Natural killer cell (primary cell): Measurements from ENCODE around the gene JPH3. TPM values are rescaled to one million over a fixed set of nuclear protein-coding genes. Genes with fewer than 3 reads are reported as not detected.

Experiments used
- ATAC-seq, 3 donors: fragments of 150-1000 bp in 2 of 3; fragments of 200-7000 bp in 1 of 3; cut with Tn5 transposase; 1 replicate in 1 of 3; 2 replicates in 2 of 3; pipeline ENCODE4 v1.10.0; 2021; ENCODE audit warnings: mild to moderate bottlenecking in 2 of 3, moderate library complexity in 2 of 3
- DNase-seq, 2 donors: peaks; one replicate each; pipeline versions ENCODE4 v3.0.0 to v3.0.0-alpha.2; 2013 to 2021; ENCODE audit warnings: mixed read lengths in 1 of 2
- H3K27ac ChIP-seq: one replicate; pipeline ENCODE4 v1.5.1; 2013; ENCODE audit warnings: mild to moderate bottlenecking, low read length
- H3K27me3 ChIP-seq: one replicate; pipeline ENCODE4 v1.6.1; 2013; ENCODE audit warnings: low read length; ENCODE audit not compliant: control insufficient read depth, insufficient read depth
- H3K36me3 ChIP-seq: one replicate; pipeline ENCODE4 v1.6.1; 2013; ENCODE audit warnings: low read length; ENCODE audit not compliant: control insufficient read depth, insufficient read depth
- H3K4me1 ChIP-seq: one replicate; pipeline ENCODE4 v1.6.1; 2013; ENCODE audit warnings: low read length; ENCODE audit not compliant: control insufficient read depth, insufficient read depth
- H3K4me3 ChIP-seq: one replicate; pipeline ENCODE4 v1.5.1; 2013; ENCODE audit warnings: low read length
- H3K9me3 ChIP-seq: one replicate; pipeline ENCODE4 v1.6.1; 2013; ENCODE audit warnings: low read length; ENCODE audit not compliant: control insufficient read depth, insufficient read depth
- H3K27ac Mint-ChIP-seq, 2 donors: one replicate each; pipeline ENCODE4 v1.8.0; 2022; ENCODE audit warnings: mild to moderate bottlenecking in 2 of 2, mixed read lengths in 2 of 2, moderate library complexity in 1 of 2
- H3K27me3 Mint-ChIP-seq, 2 donors: one replicate each; pipeline ENCODE4 v1.8.0; 2022; ENCODE audit warnings: low read depth in 2 of 2, mixed read lengths in 2 of 2
- H3K36me3 Mint-ChIP-seq: one replicate; pipeline ENCODE4 v1.8.0; 2022; ENCODE audit warnings: mixed read lengths
- H3K4me1 Mint-ChIP-seq, 2 donors: one replicate each; pipeline ENCODE4 v1.8.0; 2022; ENCODE audit warnings: mixed read lengths in 2 of 2
- H3K4me3 Mint-ChIP-seq: one replicate; pipeline ENCODE4 v1.8.0; 2022; ENCODE audit warnings: mild to moderate bottlenecking, moderate library complexity, mixed read lengths
- H3K9me3 Mint-ChIP-seq, 2 donors: one replicate each; pipeline ENCODE4 v1.8.0; 2022; ENCODE audit warnings: mixed read lengths in 2 of 2
- WGBS: methylation state at CpG from one replicate; pipeline ENCODE4 v1.1.7; 2013; ENCODE audit warnings: missing lambda C conversion rate; ENCODE audit not compliant: insufficient coverage; 5-methylcytosine and 5-hydroxymethylcytosine counted together
- intact Hi-C: fragments of 100-400 bp; cut with micrococcal nuclease; formaldehyde crosslinking; loops from one replicate; pipeline ENCODE4 v1.14.2; 2022
- total RNA-seq, 4 donors: library from RNA; stranded (reverse); fragments of 120-200 nt in 1 of 4; gene quantifications; one replicate each; pipeline versions ENCODE4 v1.2.3 to v1.2.4, GENCODE V29; 2013 to 2022
- TF ChIP-seq, protein P1 (sequence below): fragments of 200-600 bp; IDR thresholded peaks from one replicate; pipeline ENCODE4 v1.8.0; 2022; ENCODE audit warnings: antibody characterized with exemption

The JPH3 gene
- total RNA-seq, 3 donors from 2014 or later (not counting 1 experiment from before 2014, with no cell fraction given): not detected

DNA sequence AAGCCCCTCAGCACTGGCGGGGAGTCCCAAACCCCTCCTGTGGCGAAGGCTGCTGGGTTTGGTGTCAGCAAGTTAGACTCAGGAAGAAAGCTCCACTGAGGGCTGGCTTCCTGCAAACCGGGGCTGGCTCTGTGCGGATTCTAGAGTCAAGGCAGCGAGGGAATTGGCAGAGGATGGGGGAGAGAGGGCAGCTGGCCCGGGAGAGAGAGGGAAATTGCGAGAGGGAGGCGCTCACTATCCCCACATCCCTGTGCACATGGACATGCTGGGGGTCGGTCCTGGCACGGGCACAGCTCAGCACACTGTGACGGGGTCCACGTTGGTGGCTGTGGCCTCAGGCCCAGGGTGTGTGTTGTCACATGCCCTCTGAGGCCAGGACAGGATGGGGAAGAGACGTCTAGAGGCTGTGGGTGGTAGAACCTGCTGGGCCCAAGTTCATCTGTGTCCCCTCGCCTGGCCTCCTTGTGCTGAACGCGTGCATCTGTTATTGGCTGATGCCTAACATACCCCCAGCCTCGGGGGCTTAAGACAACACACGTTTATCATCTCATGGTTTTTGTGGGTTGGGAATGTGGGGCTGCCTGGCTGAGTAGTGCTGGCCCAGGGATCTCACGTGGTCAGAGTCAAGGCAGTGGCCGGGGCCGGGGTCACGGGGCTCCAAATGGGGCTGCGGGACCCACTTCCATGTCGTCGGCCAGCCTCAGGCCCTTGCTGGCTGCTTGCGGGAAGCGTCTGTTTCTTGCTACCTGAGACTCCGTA is 16.7 kb upstream of the JPH3 start:
- H3K27me3 ChIP-seq: peaks cover 2% of the 10 kb centered on the region
- intact Hi-C loops: no loop called here

GRCh38 chr16:87586201-87586782 is 16.0 kb upstream of the JPH3 start:
- intact Hi-C loops: no loop called here
- H3K27ac ChIP-seq: no peak overlapping the region
- WGBS: 71% methylated on average over 22 of the region's 22 CpGs
- no peaks in the 10 kb centered on the region for H3K36me3 ChIP-seq
- peaks cover 2% of the 10 kb centered on the region for H3K27me3 ChIP-seq
- ATAC-seq: no peak
- no peak overlapping the region for H3K4me3 ChIP-seq
- Mint-ChIP-seq H3K4me1 (no peaks in the 10 kb centered on the region), H3K36me3 (no peaks in the 10 kb centered on the region), H3K4me3 (no peak overlapping the region), H3K27me3 (peaks cover 25 to 40% of the 10 kb centered on the region in 2 donors), H3K9me3 (no peaks in the 10 kb centered on the region), H3K27ac (no peak overlapping the region)
- no peak for DNase-seq
- no peaks in the 10 kb centered on the region for H3K4me1 ChIP-seq
- TF ChIP-seq, protein P1, sequence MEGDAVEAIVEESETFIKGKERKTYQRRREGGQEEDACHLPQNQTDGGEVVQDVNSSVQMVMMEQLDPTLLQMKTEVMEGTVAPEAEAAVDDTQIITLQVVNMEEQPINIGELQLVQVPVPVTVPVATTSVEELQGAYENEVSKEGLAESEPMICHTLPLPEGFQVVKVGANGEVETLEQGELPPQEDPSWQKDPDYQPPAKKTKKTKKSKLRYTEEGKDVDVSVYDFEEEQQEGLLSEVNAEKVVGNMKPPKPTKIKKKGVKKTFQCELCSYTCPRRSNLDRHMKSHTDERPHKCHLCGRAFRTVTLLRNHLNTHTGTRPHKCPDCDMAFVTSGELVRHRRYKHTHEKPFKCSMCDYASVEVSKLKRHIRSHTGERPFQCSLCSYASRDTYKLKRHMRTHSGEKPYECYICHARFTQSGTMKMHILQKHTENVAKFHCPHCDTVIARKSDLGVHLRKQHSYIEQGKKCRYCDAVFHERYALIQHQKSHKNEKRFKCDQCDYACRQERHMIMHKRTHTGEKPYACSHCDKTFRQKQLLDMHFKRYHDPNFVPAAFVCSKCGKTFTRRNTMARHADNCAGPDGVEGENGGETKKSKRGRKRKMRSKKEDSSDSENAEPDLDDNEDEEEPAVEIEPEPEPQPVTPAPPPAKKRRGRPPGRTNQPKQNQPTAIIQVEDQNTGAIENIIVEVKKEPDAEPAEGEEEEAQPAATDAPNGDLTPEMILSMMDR: no peak
- no peaks in the 10 kb centered on the region for H3K9me3 ChIP-seq

More for the DNA sequence above, 16.7 kb upstream of the JPH3 start:
- Mint-ChIP-seq H3K9me3 (no peaks in the 10 kb centered on the region), H3K36me3 (no peaks in the 10 kb centered on the region), H3K4me1 (no peaks in the 10 kb centered on the region), H3K4me3 (no peak overlapping the region), H3K27ac (no peak overlapping the region), H3K27me3 (peaks cover 22 to 41% of the 10 kb centered on the region in 2 donors)
- TF ChIP-seq, protein P1: no peak
- no peak for ATAC-seq
- Histone ChIP-seq H3K4me1 (no peaks in the 10 kb centered on the region), H3K9me3 (no peaks in the 10 kb centered on the region), H3K27ac (no peak overlapping the region), H3K4me3 (no peak overlapping the region), H3K36me3 (no peaks in the 10 kb centered on the region)
- 66% methylated on average over 28 of the region's 28 CpGs for WGBS
- no peak for DNase-seq

DNA sequence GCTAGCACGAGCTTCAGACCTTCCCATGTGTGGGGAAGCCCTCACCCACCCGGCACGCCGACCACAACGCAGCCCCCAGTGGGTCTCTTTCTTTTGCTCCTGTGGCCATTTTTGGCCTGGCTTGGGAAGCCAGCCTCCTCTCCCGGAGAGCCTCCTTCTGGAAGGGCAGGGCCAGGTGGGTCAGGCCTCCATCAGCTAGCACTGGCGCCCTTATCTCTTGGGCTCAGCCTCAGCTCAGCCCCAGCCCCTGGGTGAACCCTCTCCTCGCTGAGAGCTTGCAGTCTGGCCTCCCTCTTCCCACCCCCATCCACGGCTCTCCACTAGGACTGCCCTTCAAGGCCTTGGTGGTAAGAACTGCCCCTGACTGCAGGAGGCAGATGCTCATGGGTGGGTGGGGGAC is 14.7 kb upstream of the JPH3 start:
- Mint-ChIP-seq H3K27me3 (peaks cover 27 to 49% of the 10 kb centered on the region in 2 donors), H3K9me3 (no peaks in the 10 kb centered on the region), H3K27ac (no peak overlapping the region), H3K4me3 (no peak overlapping the region), H3K36me3 (no peaks in the 10 kb centered on the region), H3K4me1 (no peaks in the 10 kb centered on the region)
- TF ChIP-seq, protein P1: no peak
- no peak overlapping the region for H3K27ac ChIP-seq
- H3K36me3 ChIP-seq: no peaks in the 10 kb centered on the region
- no peaks in the 10 kb centered on the region for H3K9me3 ChIP-seq
- DNase-seq (no peak), ATAC-seq (no peak)
- H3K4me1 ChIP-seq: no peaks in the 10 kb centered on the region
- intact Hi-C loops: loop anchor here (1.0 kb wide), 1 partner anchor 182 kb away; no protein-coding TSS in a partner anchor
- 85% methylated on average over 9 of the region's 9 CpGs for WGBS
- no peak overlapping the region for H3K4me3 ChIP-seq
- peaks cover 2% of the 10 kb centered on the region for H3K27me3 ChIP-seq
